Smooth muscle cell (in vitro differentiated cells): Measurements from ENCODE around the gene FBXL7. TPM values are rescaled to one million over a fixed set of nuclear protein-coding genes. Genes with fewer than 3 reads are reported as not detected.

Experiments used
- DNase-seq: peaks from one replicate; lab custom pipeline; 2025; ENCODE audit not compliant: unreplicated experiment; lab: John Stamatoyannopoulos, UW
- H2AFZ ChIP-seq: fragments of 200-600 bp; sonication (generic); 2 replicates; pipeline ENCODE4 v1.6.0; 2016; ENCODE audit warnings: antibody characterized with exemption, low read depth, mild to moderate bottlenecking
- H3F3A ChIP-seq: fragments of 200-600 bp; sonication (generic); 2 replicates; pipeline ENCODE4 v1.6.0; 2017; ENCODE audit warnings: antibody characterized with exemption, low read depth
- H3K27ac ChIP-seq: fragments of 200-600 bp; sonication (generic); 2 replicates; pipeline ENCODE4 v1.5.1; 2016; ENCODE audit warnings: low read depth, mild to moderate bottlenecking
- H3K27me3 ChIP-seq: fragments of 200-600 bp; sonication (generic); 2 replicates; pipeline ENCODE4 v1.6.1; 2016; ENCODE audit warnings: low read depth, mild to moderate bottlenecking
- H3K36me3 ChIP-seq: fragments of 200-600 bp; sonication (generic); 2 replicates; pipeline ENCODE4 v1.5.1; 2016; ENCODE audit warnings: low read depth
- H3K4me1 ChIP-seq: fragments of 200-600 bp; sonication (generic); 2 replicates; pipeline ENCODE4 v1.5.1; 2016; ENCODE audit warnings: low read depth
- H3K4me2 ChIP-seq: fragments of 200-600 bp; sonication (generic); 2 replicates; pipeline ENCODE4 v1.6.0; 2016; ENCODE audit warnings: mild to moderate bottlenecking
- H3K4me3 ChIP-seq: fragments of 200-600 bp; sonication (generic); 2 replicates; pipeline ENCODE4 v1.5.1; 2016; ENCODE audit warnings: mild to moderate bottlenecking
- H3K79me2 ChIP-seq: fragments of 200-600 bp; sonication (generic); 2 replicates; pipeline ENCODE4 v1.6.0; 2016; ENCODE audit warnings: low read depth, mild to moderate bottlenecking
- H3K9ac ChIP-seq: fragments of 200-600 bp; sonication (generic); 2 replicates; pipeline ENCODE4 v1.6.0; 2016; ENCODE audit warnings: low read depth
- H3K9me3 ChIP-seq: fragments of 200-600 bp; sonication (generic); replicated peaks from 2 replicates; pipeline ENCODE4 v1.5.1; 2016; ENCODE audit warnings: low read depth
- H4K20me1 ChIP-seq: fragments of 200-600 bp; sonication (generic); 2 replicates; pipeline ENCODE4 v1.6.0; 2016; ENCODE audit warnings: low read depth
- WGBS: methylation state at CpG from one replicate; pipeline ENCODE4 v1.1.7; 2016; ENCODE audit warnings: low lambda C conversion rate; 5-methylcytosine and 5-hydroxymethylcytosine counted together
- polyA plus RNA-seq: library from polyadenylated mRNA; unstranded; fragments of >200 nt; fragmentation: Nextera tagmentation; extraction: Ambion mirVana; gene quantifications from 2 replicates; pipeline ENCODE4 v1.2.1, GENCODE V29; 2016
- total RNA-seq: library from RNA; depleted of rRNA; stranded (reverse); fragments of >200 nt; gene quantifications from 2 replicates; pipeline ENCODE4 v1.2.3, GENCODE V29; 2014
- TF ChIP-seq, protein P1 (sequence below): fragments of 200-600 bp; sonication (generic); IDR thresholded peaks from 2 replicates; pipeline ENCODE4 v1.5.1; 2017; ENCODE audit warnings: borderline replicate concordance, mild to moderate bottlenecking, antibody characterized with exemption; ENCODE audit not compliant: insufficient read depth, poor library complexity, severe bottlenecking

Gene FBXL7
- total and polyA plus RNA-seq, 2 experiments from 2014 or later: 20.2 to 21.0 TPM

DNA sequence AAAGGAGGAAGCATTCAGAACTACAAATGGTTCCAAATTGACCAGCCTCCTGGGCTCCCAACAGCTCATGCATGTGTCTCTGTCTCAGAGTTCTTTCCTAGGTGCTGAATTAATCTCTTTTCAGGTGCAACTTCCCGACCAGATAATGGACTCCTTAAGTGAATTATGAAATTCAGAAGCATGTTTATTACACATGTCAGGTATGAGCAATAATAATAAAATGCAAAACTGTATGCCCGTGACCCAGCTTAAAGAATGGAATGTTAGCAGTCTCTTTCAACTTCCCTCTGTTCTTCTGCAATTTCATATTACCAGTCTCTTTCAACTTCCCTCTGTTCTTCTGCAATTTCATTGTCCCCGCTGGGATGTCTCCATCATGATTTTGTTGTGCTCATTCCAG lies 60.4 kb downstream of the FBXL7 start:
- no peaks in the 10 kb centered on the region for H3K4me1 ChIP-seq
- H4K20me1 ChIP-seq: peaks cover 73% of the 10 kb centered on the region
- peaks cover 13% of the 10 kb centered on the region for H3K36me3 ChIP-seq
- H3K9ac ChIP-seq: no peak overlapping the region
- no peak for DNase-seq
- no peak overlapping the region for H3K4me2 ChIP-seq
- no peaks in the 10 kb centered on the region for H3K27me3 ChIP-seq
- peaks cover 16% of the 10 kb centered on the region for H3K79me2 ChIP-seq
- no peaks in the 10 kb centered on the region for H3K9me3 ChIP-seq
- WGBS: 92% methylated on average over 3 of the region's 3 CpGs
- H2AFZ ChIP-seq: no peak overlapping the region
- TF ChIP-seq, protein P1, sequence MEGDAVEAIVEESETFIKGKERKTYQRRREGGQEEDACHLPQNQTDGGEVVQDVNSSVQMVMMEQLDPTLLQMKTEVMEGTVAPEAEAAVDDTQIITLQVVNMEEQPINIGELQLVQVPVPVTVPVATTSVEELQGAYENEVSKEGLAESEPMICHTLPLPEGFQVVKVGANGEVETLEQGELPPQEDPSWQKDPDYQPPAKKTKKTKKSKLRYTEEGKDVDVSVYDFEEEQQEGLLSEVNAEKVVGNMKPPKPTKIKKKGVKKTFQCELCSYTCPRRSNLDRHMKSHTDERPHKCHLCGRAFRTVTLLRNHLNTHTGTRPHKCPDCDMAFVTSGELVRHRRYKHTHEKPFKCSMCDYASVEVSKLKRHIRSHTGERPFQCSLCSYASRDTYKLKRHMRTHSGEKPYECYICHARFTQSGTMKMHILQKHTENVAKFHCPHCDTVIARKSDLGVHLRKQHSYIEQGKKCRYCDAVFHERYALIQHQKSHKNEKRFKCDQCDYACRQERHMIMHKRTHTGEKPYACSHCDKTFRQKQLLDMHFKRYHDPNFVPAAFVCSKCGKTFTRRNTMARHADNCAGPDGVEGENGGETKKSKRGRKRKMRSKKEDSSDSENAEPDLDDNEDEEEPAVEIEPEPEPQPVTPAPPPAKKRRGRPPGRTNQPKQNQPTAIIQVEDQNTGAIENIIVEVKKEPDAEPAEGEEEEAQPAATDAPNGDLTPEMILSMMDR: no peak
- no peak overlapping the region for H3K4me3 ChIP-seq
- no peak overlapping the region for H3K27ac ChIP-seq
- H3F3A ChIP-seq: no peaks in the 10 kb centered on the region

DNA sequence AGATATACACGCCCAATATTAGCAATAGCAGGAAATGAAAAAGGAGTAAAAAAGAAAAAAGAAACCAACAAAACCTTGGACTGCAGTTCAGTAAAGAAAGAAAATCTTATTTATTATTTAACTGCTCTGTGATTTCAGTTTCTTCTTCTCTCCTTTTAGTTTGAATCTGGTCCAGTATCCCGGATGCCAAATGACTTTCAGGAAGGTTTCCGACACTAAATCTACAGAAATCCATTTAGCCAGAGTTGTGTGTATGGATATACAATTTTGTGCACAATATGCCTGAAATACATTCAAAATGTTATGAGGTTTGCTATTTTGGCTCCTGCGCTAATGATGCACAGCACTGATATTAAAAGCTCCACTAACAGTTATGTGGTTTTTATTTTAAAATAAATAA lies 64.5 kb downstream of the FBXL7 start:
- Histone ChIP-seq H3K79me2 (peaks cover 22% of the 10 kb centered on the region), H3K9me3 (no peaks in the 10 kb centered on the region), H2AFZ (no peak overlapping the region), H3K27me3 (no peaks in the 10 kb centered on the region), H3K4me1 (no peaks in the 10 kb centered on the region), H3K36me3 (peaks cover 13% of the 10 kb centered on the region), H3K4me2 (no peak overlapping the region), H3K27ac (no peak overlapping the region), H3K4me3 (no peak overlapping the region), H3F3A (no peaks in the 10 kb centered on the region), H3K9ac (no peak overlapping the region), H4K20me1 (peaks cover 52% of the 10 kb centered on the region)
- TF ChIP-seq, protein P1: no peak
- DNase-seq: no peak
- WGBS: 95% methylated on average over 4 of the region's 4 CpGs

DNA sequence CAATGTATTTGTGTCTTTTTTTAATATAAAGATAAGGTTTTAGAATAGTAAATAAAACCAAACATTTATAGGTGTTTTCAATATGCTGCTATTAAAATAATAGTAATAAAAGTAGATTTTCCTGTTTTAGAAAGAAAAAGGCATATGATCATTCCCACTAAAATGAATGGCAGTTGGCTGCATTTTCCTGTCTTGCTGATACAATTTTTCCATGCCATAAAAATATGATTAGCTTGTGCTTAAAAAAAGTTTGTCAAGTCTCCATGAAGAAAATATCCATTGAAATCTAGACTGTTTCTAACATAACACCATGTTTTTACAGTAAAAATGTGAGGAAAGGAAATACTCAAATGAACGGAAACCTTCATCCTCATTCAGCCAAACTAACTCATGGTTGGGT lies 65.0 kb downstream of the FBXL7 start:
- H3K4me1 ChIP-seq: no peaks in the 10 kb centered on the region
- H3K27ac ChIP-seq: no peak overlapping the region
- H3K9me3 ChIP-seq: no peaks in the 10 kb centered on the region
- H3K79me2 ChIP-seq: peaks cover 22% of the 10 kb centered on the region
- WGBS: 97% methylated on average over 1 of the region's 1 CpG
- no peak overlapping the region for H3K9ac ChIP-seq
- H2AFZ ChIP-seq: no peak overlapping the region
- no peaks in the 10 kb centered on the region for H3F3A ChIP-seq
- H3K4me3 ChIP-seq: no peak overlapping the region
- no peak overlapping the region for H3K4me2 ChIP-seq
- H3K27me3 ChIP-seq: no peaks in the 10 kb centered on the region
- TF ChIP-seq, protein P1: no peak
- no peak for DNase-seq
- H3K36me3 ChIP-seq: peaks cover 13% of the 10 kb centered on the region
- peaks cover 49% of the 10 kb centered on the region for H4K20me1 ChIP-seq

DNA sequence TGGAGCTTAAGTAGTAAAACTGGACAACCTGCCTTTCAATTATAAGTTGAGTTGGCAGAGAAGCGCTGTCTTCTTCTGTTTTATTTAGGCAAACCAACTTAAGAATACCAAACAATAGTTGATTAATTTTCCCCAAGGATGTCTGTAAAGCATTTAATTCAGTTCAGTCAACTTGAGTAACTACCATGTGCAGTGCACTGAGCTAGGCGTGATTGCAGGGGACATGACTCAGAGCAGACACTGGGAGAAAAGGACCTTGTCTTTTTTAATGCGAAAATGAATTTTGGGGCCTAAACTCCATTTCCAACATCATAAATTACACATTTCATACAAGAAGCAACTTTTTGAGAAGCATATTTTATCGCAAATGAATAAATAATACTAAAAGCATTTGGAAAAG lies 66.3 kb downstream of the FBXL7 start:
- Histone ChIP-seq H2AFZ (no peak overlapping the region), H3K4me2 (no peak overlapping the region), H3K4me3 (no peak overlapping the region), H3K9ac (no peak overlapping the region), H3K79me2 (peaks cover 31% of the 10 kb centered on the region), H3K4me1 (no peaks in the 10 kb centered on the region), H3K27ac (no peak overlapping the region), H3K36me3 (peaks cover 8% of the 10 kb centered on the region), H3K9me3 (no peaks in the 10 kb centered on the region), H3K27me3 (no peaks in the 10 kb centered on the region), H4K20me1 (peaks cover 56% of the 10 kb centered on the region), H3F3A (no peaks in the 10 kb centered on the region)
- TF ChIP-seq, protein P1: no peak
- DNase-seq: no peak
- 79% methylated on average over 4 of the region's 4 CpGs for WGBS
